Common myeloid progenitor, CD34-positive (primary cell): ENCODE data around the gene TESPA1. TPM values are rescaled to one million over a fixed set of nuclear protein-coding genes. Genes with fewer than 3 reads are reported as not detected.
A peak's percentile ranks its signal among the peaks of the same experiment; 100 is the strongest.

Experiments used
- CTCF ChIA-PET: fragments of 350-600 bp; sonication (Branson Sonifier 250); formaldehyde crosslinking; loops from one replicate; lab custom pipeline; 2021; ENCODE audit warnings: antibody characterized with exemption; lab: Charles Lee
- POLR2A ChIA-PET: fragments of 350-600 bp; sonication (Branson Sonifier 250); formaldehyde crosslinking; loops from one replicate; lab custom pipeline; 2021; ENCODE audit warnings: antibody characterized with exemption; lab: Charles Lee
- DNase-seq, 3 donors: peaks; one replicate each; pipeline versions ENCODE4 v3.0.0 to v3.0.0-alpha.2; 2013
- H3K27ac ChIP-seq, 2 experiments: 1 replicate in 1 of 2; 2 replicates in 1 of 2; pipeline ENCODE4 v1.7.0; 2013; ENCODE audit warnings: inconsistent platforms in 2 of 2, low read length in 2 of 2, mild to moderate bottlenecking in 2 of 2, low read depth in 1 of 2, moderate library complexity in 1 of 2; ENCODE audit not compliant: severe bottlenecking in 2 of 2, insufficient read depth in 1 of 2, poor library complexity in 1 of 2
- H3K27me3 ChIP-seq, 5 experiments: replicated peaks in 2 of 5; 1 replicate in 3 of 5; 2 replicates in 2 of 5; pipeline versions ENCODE4 v1.6.1 to v1.7.0; 2013; ENCODE audit warnings: low read length in 4 of 5, mild to moderate bottlenecking in 2 of 5, moderate library complexity in 2 of 5, inconsistent platforms in 1 of 5; ENCODE audit not compliant: insufficient read depth in 5 of 5, control insufficient read depth in 4 of 5
- H3K36me3 ChIP-seq, 4 experiments: 1 replicate in 2 of 4; 2 replicates in 2 of 4; pipeline versions ENCODE4 v1.6.1 to v1.7.0; 2013; ENCODE audit warnings: low read length in 3 of 4, control low read depth in 1 of 4, mild to moderate bottlenecking in 1 of 4; ENCODE audit not compliant: control insufficient read depth in 4 of 4, insufficient read depth in 4 of 4
- H3K4me1 ChIP-seq, 4 experiments: 1 replicate in 3 of 4; 2 replicates in 1 of 4; pipeline versions ENCODE4 v1.6.1 to v1.7.1; 2013; ENCODE audit warnings: low read length in 3 of 4, mild to moderate bottlenecking in 3 of 4, control low read depth in 1 of 4, inconsistent platforms in 1 of 4, moderate library complexity in 1 of 4; ENCODE audit not compliant: control insufficient read depth in 4 of 4, insufficient read depth in 4 of 4; ENCODE audit errors: control extremely low read depth in 1 of 4
- H3K4me3 ChIP-seq, 7 experiments: 1 replicate in 4 of 7; 2 replicates in 3 of 7; pipeline versions ENCODE4 v1.5.1 to v1.7.0; 2013; ENCODE audit warnings: mild to moderate bottlenecking in 7 of 7, low read length in 6 of 7, moderate library complexity in 6 of 7, inconsistent platforms in 2 of 7, low read depth in 2 of 7, control low read depth in 1 of 7; ENCODE audit not compliant: insufficient read depth in 4 of 7, control insufficient read depth in 1 of 7; ENCODE audit errors: extremely low read depth in 1 of 7
- H3K9me3 ChIP-seq, 5 experiments: 1 replicate in 4 of 5; 2 replicates in 1 of 5; pipeline versions ENCODE4 v1.6.1 to v1.7.1; 2013; ENCODE audit warnings: low read length in 4 of 5, mild to moderate bottlenecking in 2 of 5, inconsistent platforms in 1 of 5, low read depth in 1 of 5, moderate library complexity in 1 of 5; ENCODE audit not compliant: control insufficient read depth in 4 of 5, insufficient read depth in 2 of 5; ENCODE audit errors: control extremely low read depth in 1 of 5
- WGBS: methylation state at CpG from one replicate; pipeline ENCODE4 v1.1.5; 2013; ENCODE audit not compliant: insufficient coverage; 5-methylcytosine and 5-hydroxymethylcytosine counted together
- polyA plus RNA-seq: library from polyadenylated mRNA; unstranded; fragments of 120-200 nt; gene quantifications from one replicate; pipeline ENCODE4 v1.2.1, GENCODE V29; 2013

TESPA1 gene
- polyA plus RNA-seq = 169 TPM

- Histone ChIP-seq H3K4me3 (peak within 1 kb of the TSS; percentile 33 to 88 (median 75)), H3K9me3 (no peaks in the 10 kb centered on the region), H3K27me3 (no peaks in the 10 kb centered on the region), H3K27ac (peak within 1 kb of the TSS; percentile 69 to 79), H3K36me3 (peaks cover 0 to 9% (median 3%) of the 10 kb centered on the region in 4 experiments), H3K4me1 (peaks cover 58 to 88% (median 65%) of the 10 kb centered on the region in 4 experiments)
- DNase-seq = peak; percentile 93 to 97 (median 95)
- CTCF ChIA-PET = interaction anchor here (0.8 to 3.6 kb wide), 8 partner anchors 8 to 87 kb away, joined by 3 to 26 read pairs (median 6); no protein-coding TSS in a partner anchor
- 0% methylated on average over 3 of the region's 12 CpGs for WGBS
- POLR2A ChIA-PET = interaction anchor here (0.8 to 1.0 kb wide), 3 partner anchors 8 to 83 kb away, joined by 3 read pairs; no protein-coding TSS in a partner anchor
Observed at GRCh38 chr12:54984658-54985376, at the start of gene TESPA1. TSS of gene TESPA1 (minus strand) at chr12:54984762. CDS start at chr12:54974562, 10,200 bp downstream.

GRCh38 chr12:55034218-55034617 lies 49.7 kb upstream of the TESPA1 start:
- DNase-seq = no peak
- WGBS = 85% methylated on average over 3 of the region's 6 CpGs
- ChIA-PET CTCF (interaction anchor here (0.7 to 3.0 kb wide), 5 partner anchors 34 to 40 kb away, joined by 3 to 11 read pairs (median 4); no protein-coding TSS in a partner anchor), POLR2A (no interaction called here)
- no peaks in the 10 kb centered on the region for H3K36me3 ChIP-seq
- H3K27me3 ChIP-seq = no peaks in the 10 kb centered on the region
- no peak overlapping the region for H3K4me3 ChIP-seq
- no peak overlapping the region for H3K27ac ChIP-seq
- H3K4me1 ChIP-seq = peaks cover 6 to 25% (median 13%) of the 10 kb centered on the region in 4 experiments
- no peaks in the 10 kb centered on the region for H3K9me3 ChIP-seq

- Histone ChIP-seq H3K36me3 (no peaks in the 10 kb centered on the region), H3K4me1 (no peaks in the 10 kb centered on the region), H3K4me3 (no peak overlapping the region), H3K27ac (no peak overlapping the region), H3K27me3 (peaks cover 12 to 23% (median 13%) of the 10 kb centered on the region in 5 experiments), H3K9me3 (no peaks in the 10 kb centered on the region)
- ChIA-PET POLR2A (no interaction called here), CTCF (interaction anchor here (1.3 to 1.8 kb wide), 2 partner anchors 17 to 43 kb away, joined by 3 to 6 read pairs; no protein-coding TSS in a partner anchor)
- DNase-seq = no peak
- WGBS = 61% methylated on average over 2 of the region's 2 CpGs
Observed at GRCh38 chr12:55025508-55025907, 40.9 kb upstream of the TESPA1 start.

GRCh38 chr12:55024575-55024974 lies 40.0 kb upstream of the TESPA1 start:
- Histone ChIP-seq H3K27ac (no peak overlapping the region), H3K4me1 (no peaks in the 10 kb centered on the region), H3K36me3 (no peaks in the 10 kb centered on the region), H3K4me3 (no peak overlapping the region), H3K27me3 (peaks cover 12 to 33% (median 21%) of the 10 kb centered on the region in 5 experiments), H3K9me3 (no peaks in the 10 kb centered on the region)
- CTCF ChIA-PET = interaction anchor here (0.9 to 1.8 kb wide), 6 partner anchors 8 to 47 kb away, joined by 3 to 6 read pairs (median 3); no protein-coding TSS in a partner anchor
- no peak for DNase-seq
- WGBS = no CpG with 5 or more reads among the region's 2 CpGs
- POLR2A ChIA-PET = no interaction called here

- Histone ChIP-seq H3K36me3 (no peaks in the 10 kb centered on the region), H3K9me3 (no peaks in the 10 kb centered on the region), H3K27me3 (peaks cover 10 to 59% (median 38%) of the 10 kb centered on the region in 5 experiments), H3K4me1 (no peaks in the 10 kb centered on the region), H3K4me3 (no peak within 1 kb of the TSS), H3K27ac (no peak within 1 kb of the TSS)
- DNase-seq = peak; percentile 36 to 73 (median 70)
- ChIA-PET CTCF (interaction anchor here (0.9 to 2.8 kb wide), 7 partner anchors 9 to 51 kb away, joined by 3 to 10 read pairs (median 4); no protein-coding TSS in a partner anchor), POLR2A (no interaction called here)
- 6% methylated on average over 10 of the region's 13 CpGs for WGBS
Observed at GRCh38 chr12:55019784-55020183, 35.2 kb upstream of the TESPA1 start, which contains the start of gene NEUROD4. TSS of gene NEUROD4 (plus strand) at chr12:55019974. CDS start at chr12:55026440, 6,466 bp downstream.

- H3K4me3 ChIP-seq = no peak overlapping the region
- no peak for DNase-seq
- H3K36me3 ChIP-seq = no peaks in the 10 kb centered on the region
- no peaks in the 10 kb centered on the region for H3K4me1 ChIP-seq
- no peak overlapping the region for H3K27ac ChIP-seq
- H3K27me3 ChIP-seq = peaks cover 8 to 56% (median 33%) of the 10 kb centered on the region in 5 experiments
- WGBS = no CpG with 5 or more reads among the region's 3 CpGs
- ChIA-PET POLR2A (no interaction called here), CTCF (interaction anchor here (2.1 kb wide), 1 partner anchor 54 kb away, joined by 4 read pairs; no protein-coding TSS in a partner anchor)
- H3K9me3 ChIP-seq = peaks cover 0 to 8% (median 7%) of the 10 kb centered on the region in 5 experiments
Observed at GRCh38 chr12:55017416-55017925, 32.9 kb upstream of the TESPA1 start.
